Sigmoid colon (tissue), 4 donors: ENCODE results near the gene LTBP3.

Source experiments
- EP300 ChIP-seq, 4 donors: sonication (generic); formaldehyde crosslinking; IDR thresholded peaks; one replicate each; pipeline ENCODE4 v1.6.1; 2017; ENCODE audit warnings: antibody characterized with exemption in 4 of 4
- POLR2A ChIP-seq, 2 donors: fragments of 450-650 bp; IDR thresholded peaks; one replicate each; pipeline ENCODE4 v1.6.1; 2016; ENCODE audit warnings: antibody characterized with exemption in 2 of 2, mild to moderate bottlenecking in 2 of 2, moderate library complexity in 2 of 2
- POLR2AphosphoS5 ChIP-seq, 4 donors: sonication (generic); formaldehyde crosslinking; IDR thresholded peaks; one replicate each; pipeline ENCODE4 v1.6.1; 2017; ENCODE audit warnings: antibody characterized with exemption in 4 of 4

DNA sequence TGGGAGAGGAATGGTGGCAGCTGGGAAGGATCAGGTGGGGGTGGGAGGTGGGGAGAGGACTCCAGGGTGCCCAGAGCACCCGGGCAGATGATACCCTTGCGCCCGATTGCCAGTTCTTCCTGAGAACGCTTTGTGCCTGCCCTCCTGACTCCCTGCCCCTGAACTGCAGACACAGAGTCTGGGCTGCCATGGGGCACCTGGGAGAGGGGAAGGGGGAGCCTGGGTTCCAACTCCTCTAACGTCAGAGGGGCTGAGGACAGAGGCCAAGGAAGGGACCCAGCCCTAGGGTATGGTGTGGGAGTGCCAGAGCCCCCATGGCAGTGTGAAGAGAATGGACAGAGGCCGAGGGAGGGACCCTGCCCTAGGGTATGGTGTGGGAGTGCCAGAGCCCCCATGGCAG lies 38.4 kb upstream of the LTBP3 start:
- TF ChIP-seq EP300 (IDR thresholded peaks at IDR 0.05) (no peak), POLR2AphosphoS5 (IDR thresholded peaks at IDR 0.05) (no peak), POLR2A (IDR thresholded peaks at IDR 0.05) (no peak)
